HG02885 (cell line): Measurements from ENCODE around the gene ARFGAP3.

Experiments used
- ATAC-seq: cut with Tn5 transposase; IDR thresholded peaks from one replicate; pipeline ENCODE4 v1.9.1; 2021; ENCODE audit warnings: mild to moderate bottlenecking; ENCODE audit not compliant: unreplicated experiment, poor library complexity

Gene ARFGAP3

DNA sequence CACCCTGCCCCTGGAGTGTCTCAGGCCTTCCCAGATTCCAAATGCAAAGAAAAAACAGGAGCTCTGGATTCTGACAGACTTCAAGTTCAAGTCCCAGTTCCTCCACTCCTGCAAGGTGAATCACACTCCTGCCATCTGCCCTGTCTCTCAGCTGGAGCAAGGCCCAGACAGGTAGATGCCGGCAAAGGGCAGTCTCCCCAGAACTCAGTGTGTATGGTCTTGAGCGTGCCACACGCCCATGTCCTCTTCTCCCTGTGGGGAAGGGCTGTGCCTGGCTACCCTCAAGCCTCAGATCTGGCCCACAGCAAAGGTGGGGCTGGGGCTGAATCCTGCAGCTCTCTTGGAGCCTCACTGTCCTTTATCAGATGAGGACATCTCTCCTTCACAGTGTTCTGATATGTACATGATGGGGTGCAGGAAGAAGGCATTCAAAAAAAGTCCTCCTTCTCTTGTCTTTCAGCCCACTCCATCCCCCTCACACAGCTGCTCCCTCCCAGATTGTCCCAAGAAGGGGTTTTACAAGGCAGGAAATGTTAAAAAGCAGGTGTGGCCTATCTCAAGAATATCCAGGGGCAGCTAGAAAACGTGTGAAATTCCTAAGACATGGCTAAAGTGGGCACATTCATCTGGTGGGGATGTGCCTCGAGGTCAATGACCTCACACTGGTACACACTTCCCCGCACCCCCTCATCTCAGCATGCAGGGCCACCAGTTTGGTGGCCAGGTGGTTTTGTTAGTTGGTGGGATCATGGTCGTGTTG lies 27.7 kb upstream of the ARFGAP3 start:
- ATAC-seq = no peak

GRCh38 chr22:42883970-42884369 lies 26.9 kb upstream of the ARFGAP3 start:
- no peak for ATAC-seq

- no peak for ATAC-seq
Observed at GRCh38 chr22:42883121-42883520, 26.0 kb upstream of the ARFGAP3 start.

GRCh38 chr22:42881982-42882656 lies 25.0 kb upstream of the ARFGAP3 start:
- ATAC-seq = no peak

DNA sequence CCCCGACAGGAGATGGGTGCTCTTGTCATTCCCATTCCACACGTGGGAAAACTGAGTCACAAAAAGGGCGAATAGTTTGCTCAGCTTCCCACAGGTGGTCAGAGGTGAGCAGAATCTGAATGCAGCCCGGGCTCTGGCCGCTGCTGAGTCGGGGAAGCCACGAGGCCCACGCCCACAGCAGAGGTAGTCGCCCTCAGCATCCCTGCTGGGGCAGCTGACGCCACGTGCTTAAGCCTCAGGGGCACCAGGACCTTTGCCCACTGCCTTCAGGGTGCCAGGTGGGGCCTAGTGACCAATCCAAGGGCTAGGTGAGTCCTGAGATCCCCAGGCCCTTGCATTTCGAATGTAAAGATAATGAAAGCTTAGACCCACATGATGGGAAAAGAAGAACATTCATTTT lies 24.2 kb upstream of the ARFGAP3 start:
- no peak for ATAC-seq

DNA sequence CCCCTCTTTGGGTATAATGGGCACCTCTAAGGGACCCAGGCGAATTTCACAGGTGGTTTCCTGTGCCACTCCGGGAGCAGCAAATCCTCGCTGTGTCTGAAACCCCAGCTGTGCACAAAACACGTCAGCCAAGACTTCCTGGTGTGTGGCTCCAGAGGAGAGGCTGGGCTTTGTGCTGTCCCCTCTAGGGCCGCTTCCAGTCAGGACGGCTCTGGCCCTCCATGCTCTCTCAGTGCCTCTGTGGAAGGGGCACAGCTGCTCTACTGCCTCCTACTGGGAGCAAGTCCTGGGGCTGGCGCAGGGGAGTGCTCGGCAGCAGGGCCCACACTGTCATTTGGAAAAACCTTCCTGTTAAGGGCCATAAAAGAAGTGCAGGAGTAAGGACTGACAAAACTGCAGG lies 23.7 kb upstream of the ARFGAP3 start:
- ATAC-seq = no peak

DNA sequence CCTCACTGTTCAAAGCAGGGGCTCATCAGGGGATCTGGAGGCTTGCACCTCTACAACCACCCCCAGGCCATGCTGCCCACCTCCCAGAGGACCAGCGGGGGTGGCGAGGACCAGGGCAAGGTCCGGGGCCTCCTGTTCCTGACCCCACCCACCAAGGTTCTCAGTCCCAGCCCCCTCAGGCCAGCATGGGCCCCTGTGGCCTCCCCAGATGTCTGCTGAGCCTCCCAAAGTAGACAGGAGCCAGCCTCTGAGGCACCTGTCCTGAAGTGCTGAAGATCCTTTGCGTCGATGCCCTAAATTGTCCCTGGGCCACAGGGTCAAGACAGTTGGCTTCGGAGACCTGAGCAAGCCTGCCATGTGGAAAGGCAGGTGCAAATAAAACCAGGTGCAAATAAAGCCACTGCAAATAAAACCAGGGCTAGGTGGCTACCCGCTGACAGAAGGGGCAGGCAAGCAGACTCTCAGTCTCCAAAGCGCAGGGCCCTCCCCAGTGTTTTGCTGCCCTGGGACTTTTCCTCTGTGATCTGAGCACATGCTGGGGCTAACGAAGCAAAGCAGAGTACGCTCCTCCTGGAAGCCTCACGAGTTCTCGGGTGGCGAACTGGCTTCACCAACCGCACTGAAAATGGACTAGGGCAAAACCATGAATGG lies 22.4 kb upstream of the ARFGAP3 start:
- ATAC-seq = no peak

DNA sequence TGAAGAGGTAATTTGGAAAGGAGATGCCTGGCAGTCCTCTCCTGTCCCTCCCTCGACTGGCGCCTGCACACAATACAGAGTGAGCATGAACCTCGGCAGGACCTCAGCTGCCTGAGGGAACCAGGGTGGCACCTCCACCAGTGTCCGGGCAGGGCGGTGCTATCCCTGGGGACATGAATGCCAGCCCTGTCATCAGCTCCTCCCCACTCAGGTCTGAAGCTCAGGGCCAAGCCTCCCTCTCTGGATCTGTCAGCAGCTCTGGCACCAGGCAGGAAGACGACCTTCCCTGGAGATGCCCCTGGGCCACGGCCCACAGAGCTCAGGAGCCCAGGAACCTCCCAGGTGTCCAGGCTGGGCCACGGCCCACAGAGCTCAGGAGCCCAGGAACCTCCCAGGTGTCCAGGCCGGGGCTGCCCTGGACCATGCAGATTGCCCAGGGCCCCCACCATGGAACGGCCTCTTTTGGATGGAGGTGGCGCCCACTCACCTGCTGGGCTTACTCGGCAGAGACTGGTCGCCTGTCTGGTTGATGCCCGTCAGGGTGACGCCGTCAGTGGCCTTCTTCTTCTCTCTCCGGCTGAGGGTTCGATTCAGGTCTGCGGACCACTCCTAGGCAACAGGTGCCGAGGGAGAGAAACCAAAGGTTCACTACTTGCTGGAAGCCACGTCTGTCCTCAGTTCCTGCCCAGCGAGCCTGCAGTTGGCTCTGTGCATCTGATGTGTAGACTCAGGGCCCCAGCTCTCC lies 21.7 kb upstream of the ARFGAP3 start:
- ATAC-seq = no peak

GRCh38 chr22:42877597-42878340 lies 20.7 kb upstream of the ARFGAP3 start:
- ATAC-seq = no peak

DNA sequence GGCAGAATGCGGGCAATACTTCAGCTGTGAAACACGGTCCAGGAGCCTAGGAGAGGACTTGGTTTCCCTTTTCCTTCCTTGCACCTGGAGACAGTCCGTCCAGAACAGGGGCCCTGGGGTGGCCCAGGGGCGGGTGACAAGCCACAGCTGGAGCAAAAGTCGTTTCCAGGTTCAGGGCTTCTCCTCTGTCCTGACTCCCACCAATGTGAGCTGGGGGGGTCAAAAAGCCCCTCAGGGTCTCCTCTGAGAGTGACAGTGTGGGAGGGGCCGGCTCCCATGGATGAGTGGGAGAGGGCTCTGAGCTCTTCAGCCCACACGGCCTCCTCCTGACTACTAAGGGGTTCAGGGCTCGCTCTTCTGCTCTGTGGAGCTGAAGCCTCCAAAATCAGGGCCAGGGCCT lies 20.1 kb upstream of the ARFGAP3 start:
- ATAC-seq = no peak

GRCh38 chr22:42876041-42876440 lies 19.0 kb upstream of the ARFGAP3 start:
- no peak for ATAC-seq

- no peak for ATAC-seq
Observed at GRCh38 chr22:42874010-42874409, 16.9 kb upstream of the ARFGAP3 start.

DNA sequence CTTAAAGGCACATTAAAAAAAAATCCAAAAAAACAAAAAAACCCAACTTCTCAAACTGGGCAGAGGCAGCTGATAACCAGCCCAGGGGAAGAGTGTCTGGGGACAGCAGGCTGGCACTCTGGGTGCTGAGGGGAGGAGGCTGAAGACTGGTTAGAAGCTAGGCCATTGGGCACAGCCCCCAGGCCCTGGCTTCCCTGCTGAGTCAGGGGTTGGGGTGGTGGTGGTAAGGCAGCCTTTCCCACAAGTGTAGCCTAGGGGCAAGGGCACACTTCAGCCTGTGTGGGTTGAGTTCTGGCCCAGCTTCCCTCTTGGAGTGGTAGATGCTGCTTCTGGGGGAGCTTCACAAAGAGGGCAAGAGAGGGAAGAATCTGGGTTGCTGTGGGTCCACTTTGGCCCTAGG lies 16.3 kb upstream of the ARFGAP3 start:
- ATAC-seq = no peak

GRCh38 chr22:42872821-42873220 lies 15.7 kb upstream of the ARFGAP3 start:
- ATAC-seq = no peak

GRCh38 chr22:42871146-42872050 lies 14.3 kb upstream of the ARFGAP3 start:
- no peak for ATAC-seq

GRCh38 chr22:42869888-42870480 lies 12.9 kb upstream of the ARFGAP3 start:
- no peak for ATAC-seq

DNA sequence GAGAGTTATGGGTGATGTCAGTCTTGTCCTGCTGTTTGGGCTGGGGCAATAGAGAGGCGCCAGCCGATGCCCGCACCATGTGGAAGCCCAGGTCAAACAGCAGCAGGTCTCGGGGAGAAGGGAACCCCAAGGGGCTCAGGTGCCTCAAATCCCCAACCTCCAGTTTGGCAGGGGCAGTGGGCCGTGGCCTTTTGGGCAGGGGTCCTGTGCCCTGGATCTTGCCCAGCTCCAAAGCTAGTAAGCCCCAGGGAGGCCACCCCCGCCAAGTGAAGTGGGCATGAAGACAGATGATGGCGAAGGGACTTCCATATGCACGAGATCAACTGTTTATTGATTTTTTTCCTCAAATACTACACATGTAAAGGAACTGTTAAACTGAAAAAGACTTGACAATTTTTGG lies 12.4 kb upstream of the ARFGAP3 start:
- no peak for ATAC-seq

- ATAC-seq = no peak
Observed at GRCh38 chr22:42868751-42869251, 11.7 kb upstream of the ARFGAP3 start.

- no peak for ATAC-seq
Observed at GRCh38 chr22:42866100-42866499, 9.0 kb upstream of the ARFGAP3 start.
